AG09309 (cell line): ENCODE data around the gene SERINC2.

Experiments
- DNase-seq: peaks from one replicate; pipeline ENCODE4 v3.0.0-alpha.2; 2010; ENCODE audit warnings: low read depth
- H3K4me3 ChIP-seq: 2 replicates; pipeline ENCODE4 v1.5.1; 2011; ENCODE audit warnings: mild to moderate bottlenecking, low read depth, low read length, moderate library complexity; ENCODE audit not compliant: control insufficient read depth
- CTCF ChIP-seq: IDR thresholded peaks from 2 replicates; pipeline ENCODE4 v1.5.1; 2011; ENCODE audit warnings: mild to moderate bottlenecking, low read depth, low read length, inconsistent platforms; ENCODE audit not compliant: insufficient read depth, control insufficient read depth; ENCODE audit errors: missing control alignments

The SERINC2 gene

GRCh38 chr1:31412732-31413404, at the start of gene SERINC2:
TSS of gene SERINC2 (plus strand) at chr1:31413213. CDS start at chr1:31413266, 53 bp downstream.
- DNase-seq: no peak
- no peak for TF ChIP-seq CTCF
- peak within 1 kb of the TSS; percentile 78 for H3K4me3 ChIP-seq

- TF ChIP-seq CTCF: no peak
- DNase-seq: no peak
- H3K4me3 ChIP-seq: no peak overlapping the region
Observed at GRCh38 chr1:31364561-31365250, 48.3 kb upstream of the SERINC2 start.

GRCh38 chr1:31366796-31367195, 46.2 kb upstream of the SERINC2 start:
- no peak overlapping the region for H3K4me3 ChIP-seq
- DNase-seq: no peak
- no peak for TF ChIP-seq CTCF

- no peak for DNase-seq
- H3K4me3 ChIP-seq: no peak overlapping the region
- TF ChIP-seq CTCF: no peak
Observed at GRCh38 chr1:31368611-31369107, 44.4 kb upstream of the SERINC2 start.

- H3K4me3 ChIP-seq: no peak overlapping the region
- no peak for DNase-seq
- TF ChIP-seq CTCF: no peak
Observed at GRCh38 chr1:31370021-31370420, 43.0 kb upstream of the SERINC2 start.

GRCh38 chr1:31370565-31370964, 42.4 kb upstream of the SERINC2 start:
- no peak for DNase-seq
- no peak overlapping the region for H3K4me3 ChIP-seq
- no peak for TF ChIP-seq CTCF
